ENCODE data around the gene RAB4A. TPM values are rescaled to one million over a fixed set of nuclear protein-coding genes. Genes with fewer than 3 reads are reported as not detected.
A peak's percentile ranks its signal among the peaks of the same experiment; 100 is the strongest.

RAB4A gene
- total RNA-seq, 1 experiment from 2014 or later = 98.9 TPM

DNA sequence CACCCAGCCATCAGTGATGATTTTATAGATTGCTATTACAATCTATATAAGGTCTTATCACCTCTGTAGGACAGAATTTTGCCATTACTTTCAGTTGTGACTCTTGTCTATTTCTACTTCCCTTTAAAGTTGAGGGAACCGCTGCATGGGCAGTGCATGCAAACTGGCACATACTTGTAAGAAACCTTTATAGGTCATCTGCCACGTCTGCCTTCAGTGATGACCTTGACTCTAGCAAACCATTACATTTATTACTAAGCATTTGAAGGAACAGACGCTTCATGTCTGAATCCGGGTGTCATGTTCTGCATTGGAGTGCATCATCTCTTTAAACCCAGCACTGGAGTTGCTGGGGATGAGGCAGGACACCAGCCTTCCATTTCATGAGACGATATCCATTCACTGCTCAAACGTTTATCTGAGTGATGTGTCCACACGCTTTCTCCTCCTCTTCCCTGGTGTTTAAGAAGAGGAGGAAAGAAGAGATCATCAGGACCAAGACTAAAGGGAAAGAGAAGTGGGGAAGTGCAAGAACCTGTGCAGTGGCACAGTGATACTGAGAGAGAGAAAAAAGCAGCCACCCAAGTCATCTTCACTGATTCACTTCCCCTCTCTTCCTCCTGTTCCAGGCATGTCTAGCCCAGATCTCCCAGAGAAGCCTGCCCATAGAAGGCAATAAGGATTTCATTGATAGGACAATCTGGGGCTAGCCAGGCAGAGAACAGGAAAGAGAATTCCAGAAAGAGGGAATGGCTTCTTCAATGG lies 57.9 kb downstream of the RAB4A start:
- no peak overlapping the region for H3K27ac Mint-ChIP-seq (ENCODE audit: unreplicated experiment)
- no peaks in the 10 kb centered on the region for H3K27me3 Mint-ChIP-seq (ENCODE audit: insufficient read depth, unreplicated experiment)
- POLR2A ChIA-PET = no interaction called here
- Histone ChIP-seq H3K4me1 (no peaks in the 10 kb centered on the region), H3K4me3 (ENCODE audit: low read depth, low read length) (no peak overlapping the region), H3K9me3 (no peaks in the 10 kb centered on the region; the same call in 1 of the 2 replicates), H3K36me3 (ENCODE audit: control insufficient read depth, insufficient read depth, low read length) (peaks cover 3% of the 10 kb centered on the region; the same call in 1 of the 2 replicates), H3K27me3 (replicated peaks; ENCODE audit: control insufficient read depth, insufficient read depth, low read length) (no peaks in the 10 kb centered on the region)
- intact Hi-C loops (cut with micrococcal nuclease; ENCODE audit: unreplicated experiment) = no loop called here
- BruUV-seq (replicated peaks) = no TSS peak
- H3K9me3 Mint-ChIP-seq (ENCODE audit: unreplicated experiment) = no peaks in the 10 kb centered on the region
- CTCF ChIA-PET = no interaction called here
- peaks cover 38% of the 10 kb centered on the region for H3K36me3 Mint-ChIP-seq (ENCODE audit: insufficient read depth, unreplicated experiment)
- H3K4me3 Mint-ChIP-seq (ENCODE audit: unreplicated experiment) = no peak overlapping the region
- no peak for DNase-seq
- H3K4me1 Mint-ChIP-seq (ENCODE audit: low read depth, unreplicated experiment) = no peaks in the 10 kb centered on the region
- TF ChIP-seq, protein P1, sequence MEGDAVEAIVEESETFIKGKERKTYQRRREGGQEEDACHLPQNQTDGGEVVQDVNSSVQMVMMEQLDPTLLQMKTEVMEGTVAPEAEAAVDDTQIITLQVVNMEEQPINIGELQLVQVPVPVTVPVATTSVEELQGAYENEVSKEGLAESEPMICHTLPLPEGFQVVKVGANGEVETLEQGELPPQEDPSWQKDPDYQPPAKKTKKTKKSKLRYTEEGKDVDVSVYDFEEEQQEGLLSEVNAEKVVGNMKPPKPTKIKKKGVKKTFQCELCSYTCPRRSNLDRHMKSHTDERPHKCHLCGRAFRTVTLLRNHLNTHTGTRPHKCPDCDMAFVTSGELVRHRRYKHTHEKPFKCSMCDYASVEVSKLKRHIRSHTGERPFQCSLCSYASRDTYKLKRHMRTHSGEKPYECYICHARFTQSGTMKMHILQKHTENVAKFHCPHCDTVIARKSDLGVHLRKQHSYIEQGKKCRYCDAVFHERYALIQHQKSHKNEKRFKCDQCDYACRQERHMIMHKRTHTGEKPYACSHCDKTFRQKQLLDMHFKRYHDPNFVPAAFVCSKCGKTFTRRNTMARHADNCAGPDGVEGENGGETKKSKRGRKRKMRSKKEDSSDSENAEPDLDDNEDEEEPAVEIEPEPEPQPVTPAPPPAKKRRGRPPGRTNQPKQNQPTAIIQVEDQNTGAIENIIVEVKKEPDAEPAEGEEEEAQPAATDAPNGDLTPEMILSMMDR (IDR thresholded peaks at IDR 0.05; ENCODE audit: insufficient read depth in 1 of 2, low read depth in 1 of 2, low read length in 1 of 2, severe bottlenecking in 1 of 2, unreplicated experiment in 1 of 2) = no peak

DNA sequence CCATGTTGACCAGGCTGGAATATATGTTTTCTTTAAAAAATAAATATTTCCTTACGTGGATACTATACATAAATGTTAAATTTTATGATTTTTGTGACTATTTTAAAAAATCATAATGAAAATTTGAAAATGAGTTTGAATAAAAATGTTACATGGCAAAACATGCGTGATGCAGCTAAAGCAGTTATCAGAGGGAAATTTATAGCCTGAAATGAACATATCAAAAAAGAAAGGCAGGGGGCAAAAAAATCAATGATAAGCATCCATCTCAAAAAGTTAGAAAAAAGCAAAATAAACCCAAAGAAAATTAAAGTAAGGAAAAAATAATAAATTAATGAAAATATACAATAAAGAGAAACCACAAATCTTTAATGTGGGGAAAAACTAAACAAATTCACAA lies 63.4 kb downstream of the RAB4A start:
- TF ChIP-seq, protein P1 (IDR thresholded peaks at IDR 0.05; ENCODE audit: insufficient read depth in 1 of 2, low read depth in 1 of 2, low read length in 1 of 2, severe bottlenecking in 1 of 2, unreplicated experiment in 1 of 2) = no peak
- peaks cover 24% of the 10 kb centered on the region for H3K36me3 Mint-ChIP-seq (ENCODE audit: insufficient read depth, unreplicated experiment)
- no peak overlapping the region for H3K4me3 Mint-ChIP-seq (ENCODE audit: unreplicated experiment)
- DNase-seq = no peak
- intact Hi-C loops (cut with micrococcal nuclease; ENCODE audit: unreplicated experiment) = no loop called here
- ChIA-PET POLR2A (no interaction called here), CTCF (no interaction called here)
- no TSS peak for BruUV-seq (replicated peaks)
- Histone ChIP-seq H3K27me3 (replicated peaks; ENCODE audit: control insufficient read depth, insufficient read depth, low read length) (no peaks in the 10 kb centered on the region), H3K36me3 (ENCODE audit: control insufficient read depth, insufficient read depth, low read length) (peaks cover 3% of the 10 kb centered on the region; the same call in 1 of the 2 replicates), H3K9me3 (no peaks in the 10 kb centered on the region; the same call in 1 of the 2 replicates), H3K4me3 (ENCODE audit: low read depth, low read length) (no peak overlapping the region), H3K4me1 (peaks cover 6% of the 10 kb centered on the region; the same call in 1 of the 2 replicates)
- H3K4me1 Mint-ChIP-seq (ENCODE audit: low read depth, unreplicated experiment) = peaks cover 7% of the 10 kb centered on the region
- no peaks in the 10 kb centered on the region for H3K27me3 Mint-ChIP-seq (ENCODE audit: insufficient read depth, unreplicated experiment)
- no peaks in the 10 kb centered on the region for H3K9me3 Mint-ChIP-seq (ENCODE audit: unreplicated experiment)
- peak overlapping the region; percentile 62 for H3K27ac Mint-ChIP-seq (ENCODE audit: unreplicated experiment)

DNA sequence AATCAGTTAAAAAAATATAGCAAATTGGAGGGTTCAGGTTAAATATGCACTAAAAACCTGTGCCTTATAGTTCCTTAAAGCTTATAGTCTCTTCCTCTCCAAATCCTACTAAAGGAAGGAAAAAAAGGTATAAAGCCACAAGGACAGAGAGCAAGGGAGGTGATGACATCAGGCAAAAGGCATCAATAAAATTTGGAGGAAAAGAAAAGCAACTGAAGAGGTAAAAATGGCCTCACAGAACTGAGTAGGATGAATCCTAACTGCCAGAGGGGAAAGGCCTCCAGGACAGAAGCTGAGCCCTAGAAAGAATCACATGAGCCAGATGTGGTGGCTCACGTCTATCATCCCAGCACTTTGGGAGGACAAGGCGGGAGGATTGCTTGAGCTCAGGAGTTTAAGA lies 63.8 kb downstream of the RAB4A start:
- H3K9me3 ChIP-seq = no peaks in the 10 kb centered on the region; the same call in 1 of the 2 replicates
- Mint-ChIP-seq H3K4me1 (ENCODE audit: low read depth, unreplicated experiment) (peaks cover 12% of the 10 kb centered on the region), H3K27ac (ENCODE audit: unreplicated experiment) (peak overlapping the region; percentile 62), H3K27me3 (ENCODE audit: insufficient read depth, unreplicated experiment) (no peaks in the 10 kb centered on the region), H3K9me3 (ENCODE audit: unreplicated experiment) (no peaks in the 10 kb centered on the region), H3K36me3 (ENCODE audit: insufficient read depth, unreplicated experiment) (peaks cover 24% of the 10 kb centered on the region), H3K4me3 (ENCODE audit: unreplicated experiment) (no peak overlapping the region)
- BruUV-seq (replicated peaks) = no TSS peak
- intact Hi-C loops (cut with micrococcal nuclease; ENCODE audit: unreplicated experiment) = no loop called here
- TF ChIP-seq, protein P1 (IDR thresholded peaks at IDR 0.05; ENCODE audit: insufficient read depth in 1 of 2, low read depth in 1 of 2, low read length in 1 of 2, severe bottlenecking in 1 of 2, unreplicated experiment in 1 of 2) = no peak
- peaks cover 6% of the 10 kb centered on the region; the same call in 1 of the 2 replicates for H3K4me1 ChIP-seq
- no peaks in the 10 kb centered on the region for H3K27me3 ChIP-seq (replicated peaks; ENCODE audit: control insufficient read depth, insufficient read depth, low read length)
- H3K4me3 ChIP-seq (ENCODE audit: low read depth, low read length) = no peak overlapping the region
- no peak for DNase-seq
- ChIA-PET POLR2A (no interaction called here), CTCF (no interaction called here)
- peaks cover 3% of the 10 kb centered on the region; the same call in 1 of the 2 replicates for H3K36me3 ChIP-seq (ENCODE audit: control insufficient read depth, insufficient read depth, low read length)
